C1 segment of cervical spinal cord (tissue), 14 donors: ENCODE measurements around the gene ARMC6.
"Not testable (repeated sequence)": the region's sequence is repeated elsewhere in the genome, so short reads cannot be mapped to it uniquely, and the experiment has no call there.

Experiments used
- DNase-seq, 14 donors: peaks; one replicate each; lab custom pipeline; 2025; lab: John Stamatoyannopoulos, UW

Gene ARMC6

GRCh38 chr19:19106938-19107337 is 73.5 kb downstream of the ARMC6 start:
- not testable (repeated sequence) for DNase-seq

- no peak for DNase-seq
These were observed 74.3 kb downstream of the ARMC6 start for GRCh38 chr19:19107654-19108053.
